Measurements from ENCODE around the gene MNT.

Gene MNT

DNA sequence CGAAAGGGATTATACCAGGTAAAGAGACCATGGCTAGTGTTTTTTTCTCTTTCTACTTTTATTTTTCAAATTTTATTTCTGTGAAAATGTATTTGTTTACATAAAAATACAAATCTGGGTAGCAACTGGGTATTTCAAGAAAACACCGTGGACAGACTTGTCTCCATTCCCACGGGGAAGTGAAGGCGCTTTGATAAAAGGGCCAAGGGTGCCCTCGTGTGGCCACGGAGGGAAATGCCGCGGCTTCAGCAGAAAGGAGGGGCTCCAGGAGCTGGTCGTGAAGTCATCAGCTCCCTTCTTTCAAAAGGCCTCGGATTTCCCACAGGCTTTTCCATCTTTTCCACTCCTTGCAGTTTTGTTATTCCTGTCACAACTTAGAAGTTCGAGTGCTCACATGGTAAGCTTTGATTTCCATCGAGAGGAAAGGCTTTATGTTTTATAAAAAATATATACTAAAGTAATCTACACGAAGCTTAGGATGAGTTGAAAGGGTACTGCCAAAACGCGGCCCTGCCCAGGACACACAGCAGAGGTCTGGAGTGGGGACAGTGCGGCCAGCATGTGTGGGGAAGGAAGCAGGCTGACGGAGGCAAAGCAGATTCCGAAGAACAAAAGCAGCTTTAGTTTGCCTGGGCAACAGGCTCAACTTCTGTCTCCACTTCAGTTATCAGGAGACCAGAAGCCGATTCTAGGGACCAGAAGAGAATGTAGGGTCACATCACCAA, 15.3 kb upstream of the MNT start:
- peak; percentile 87 for DNase-seq (ENCODE audit: low read depth)

DNA sequence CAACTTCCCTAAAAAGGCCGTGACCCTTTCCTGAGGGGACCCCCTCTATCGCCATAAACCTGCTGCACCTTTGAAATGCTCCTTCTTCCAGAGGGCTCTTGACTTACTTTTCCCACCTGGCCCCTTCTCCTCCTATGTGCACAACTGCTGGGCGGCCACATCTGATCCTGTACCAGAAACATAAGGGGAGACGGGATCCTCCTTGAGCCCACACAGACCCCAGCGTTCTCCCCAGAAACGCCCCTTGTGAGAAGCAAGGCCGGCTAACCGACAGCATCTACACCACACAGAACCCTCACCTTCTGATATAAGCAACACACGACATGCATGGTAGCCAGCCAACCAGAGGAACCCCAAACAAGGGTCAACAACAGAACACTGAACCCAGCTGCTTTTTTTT, 14.2 kb upstream of the MNT start:
- DNase-seq (ENCODE audit: low read depth), result no peak

- DNase-seq (ENCODE audit: low read depth), result no peak
These were observed 13.7 kb upstream of the MNT start for GRCh38 chr17:2414446-2415064.

GRCh38 chr17:2412561-2413021, 11.7 kb upstream of the MNT start:
- no peak for DNase-seq (ENCODE audit: low read depth)

DNA sequence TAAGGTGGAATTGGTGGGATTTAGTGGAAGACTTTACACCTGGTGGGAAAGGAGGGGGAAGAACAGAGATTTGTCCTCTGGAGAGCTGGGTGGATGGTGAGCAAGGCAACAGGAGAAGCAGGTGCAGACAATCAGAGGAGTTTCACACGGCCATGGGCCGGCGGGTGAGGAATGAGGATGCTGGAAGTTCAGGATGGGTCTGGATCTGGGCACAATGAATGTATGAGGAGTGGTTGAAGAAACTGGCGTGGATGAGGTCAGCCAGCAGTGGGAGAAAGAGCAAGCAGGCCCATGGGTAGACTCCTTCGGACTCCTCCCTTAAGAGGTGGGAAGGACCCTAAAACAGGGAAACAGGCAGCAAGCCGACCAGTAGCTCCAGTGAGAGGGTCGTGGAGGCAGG, 10.1 kb upstream of the MNT start:
- no peak for DNase-seq (ENCODE audit: low read depth)

- no peak for DNase-seq (ENCODE audit: low read depth)
These were observed 6.3 kb upstream of the MNT start for GRCh38 chr17:2406903-2407790.

DNA sequence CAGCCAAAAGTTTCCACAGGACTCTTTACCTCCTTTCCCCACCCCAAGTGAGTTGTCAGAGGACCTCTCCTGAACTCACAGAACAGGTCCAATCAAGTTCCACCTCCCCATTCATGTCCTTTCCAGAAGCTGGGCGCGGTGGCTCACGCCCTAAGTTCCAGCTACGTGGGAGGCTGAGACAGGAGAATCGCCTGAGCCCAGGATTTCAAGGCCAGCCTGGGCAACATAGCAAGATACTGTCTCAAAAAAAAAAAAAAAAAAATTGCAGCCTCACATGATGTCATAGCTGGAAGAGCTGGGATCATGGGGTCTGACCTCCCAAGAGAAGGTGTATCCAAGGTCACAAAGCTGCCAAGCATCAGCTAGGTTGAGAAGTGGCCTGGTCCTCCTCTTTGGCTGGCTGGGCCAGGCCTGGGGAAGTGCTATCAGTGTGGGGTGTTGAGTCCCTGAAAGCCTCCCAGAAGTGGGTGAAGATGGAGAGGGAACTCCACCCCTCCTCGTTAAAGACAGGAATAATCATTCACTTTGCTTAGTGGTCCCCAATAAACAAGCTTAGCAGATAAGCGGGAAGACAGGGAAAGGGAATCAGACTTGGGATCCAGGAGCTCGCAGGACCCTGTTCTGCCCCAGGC, 5.5 kb upstream of the MNT start:
- no peak for DNase-seq (ENCODE audit: low read depth)

DNA sequence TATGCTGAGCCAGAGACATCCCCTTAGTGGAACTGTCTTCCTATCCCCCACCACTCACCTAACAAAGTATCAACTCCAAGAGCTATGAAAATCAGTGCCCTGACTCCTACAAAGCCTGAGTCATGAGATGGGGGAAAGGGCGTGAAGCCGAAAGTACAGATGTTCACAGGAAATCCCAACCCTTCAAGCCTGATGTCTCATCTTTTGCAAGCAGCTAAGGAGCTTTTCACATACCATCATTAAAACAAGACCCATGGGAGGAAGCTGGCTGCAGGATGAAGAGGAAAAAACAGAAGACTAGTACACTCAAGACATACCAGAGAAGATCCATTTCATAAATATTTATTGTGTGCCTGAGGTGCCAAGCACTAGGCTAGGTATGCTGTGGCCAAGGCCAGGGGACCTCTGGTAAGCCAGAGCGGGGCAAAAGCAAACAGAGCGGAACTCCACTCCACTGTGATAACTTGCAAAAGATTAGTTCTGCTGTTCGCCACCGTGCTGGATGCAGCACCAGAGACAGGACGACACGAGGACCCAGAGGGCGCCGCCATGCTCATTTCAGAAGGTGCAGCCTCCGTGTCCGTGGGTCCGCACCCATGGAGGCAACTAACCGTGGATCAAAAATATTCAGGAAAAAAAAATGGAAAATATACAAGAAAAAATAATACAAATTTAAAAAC, 4.5 kb upstream of the MNT start:
- DNase-seq (ENCODE audit: low read depth), result no peak

DNA sequence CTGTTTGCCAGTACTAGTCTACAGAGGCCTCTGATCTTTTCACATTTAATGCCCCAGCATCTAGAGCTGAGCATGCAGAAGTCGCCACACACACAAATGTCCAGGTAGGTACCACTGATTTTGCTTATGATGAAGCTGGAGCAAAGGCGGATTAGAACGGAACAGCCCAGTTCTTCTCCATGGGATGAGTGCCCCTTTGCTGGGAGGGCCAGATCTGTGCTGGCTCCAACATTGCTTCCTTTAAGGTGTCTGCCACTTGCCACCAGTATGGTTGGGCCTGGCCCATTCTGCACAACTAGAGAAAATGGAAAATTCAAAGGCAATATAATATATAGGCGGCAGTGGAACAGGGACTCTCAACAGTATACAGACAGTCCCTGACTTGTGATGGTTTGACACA, 2.2 kb upstream of the MNT start:
- no peak for DNase-seq (ENCODE audit: low read depth)

GRCh38 chr17:2402544-2402943, 1.7 kb upstream of the MNT start:
- DNase-seq (ENCODE audit: low read depth), result no peak

- peak; percentile 99 for DNase-seq (ENCODE audit: low read depth)
These were observed 764 bp upstream of the MNT start for GRCh38 chr17:2401426-2402221.

GRCh38 chr17:2400474-2400866, 390 bp downstream of the MNT start:
- DNase-seq (ENCODE audit: low read depth), result peak; percentile 38

DNA sequence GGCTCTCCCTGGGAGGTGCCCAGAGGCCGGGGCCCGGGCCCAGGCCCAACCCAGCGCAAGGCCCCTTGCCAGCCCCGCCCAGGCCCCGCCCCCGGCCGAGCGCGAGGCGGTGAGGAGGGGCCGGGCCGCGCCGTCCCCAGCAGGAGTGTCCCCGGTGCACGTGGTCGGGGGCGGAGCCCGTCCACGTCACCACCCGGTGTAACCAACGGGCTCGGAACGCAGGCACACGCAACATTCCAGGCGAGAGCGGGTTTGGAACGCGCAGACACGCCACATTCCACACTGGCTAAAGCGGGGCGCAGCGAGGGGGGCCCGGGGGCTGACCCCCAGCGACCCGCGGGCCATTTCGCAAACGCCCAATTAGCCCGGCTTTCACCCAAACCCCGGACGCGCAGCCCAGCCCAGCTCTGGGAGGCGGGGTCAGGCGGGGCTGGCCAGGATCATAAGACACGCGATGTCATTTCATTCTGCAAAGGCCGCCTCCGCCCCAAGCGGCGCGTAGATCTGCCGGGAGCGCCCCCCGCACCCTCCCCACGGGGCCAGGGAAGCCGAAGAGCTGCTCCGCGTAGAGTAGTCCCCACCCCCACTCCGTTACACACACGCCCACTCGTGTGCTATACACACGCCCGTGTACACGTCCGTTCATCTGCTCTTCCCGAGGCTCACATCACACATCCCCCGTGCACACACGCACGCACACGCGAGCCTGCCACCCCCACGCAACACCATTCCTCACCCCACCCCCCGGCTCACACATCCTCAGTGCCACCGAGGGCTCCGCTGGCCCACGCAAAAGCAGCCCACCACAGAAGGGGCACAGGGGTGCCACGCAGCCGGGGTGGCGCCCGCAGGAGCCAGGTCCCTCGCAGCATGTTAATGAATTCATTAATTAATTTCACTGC, 1.0 kb downstream of the MNT start:
- DNase-seq (ENCODE audit: low read depth), result peak; percentile 87

- peak; percentile 50 for DNase-seq (ENCODE audit: low read depth)
These were observed 1.9 kb downstream of the MNT start for GRCh38 chr17:2398655-2399571.

- no peak for DNase-seq (ENCODE audit: low read depth)
These were observed 2.7 kb downstream of the MNT start for GRCh38 chr17:2398182-2398581.

- DNase-seq (ENCODE audit: low read depth), result no peak
These were observed 3.4 kb downstream of the MNT start for GRCh38 chr17:2397247-2398171.

GRCh38 chr17:2396568-2397246, 4.2 kb downstream of the MNT start:
- peak; percentile 23 for DNase-seq (ENCODE audit: low read depth)
